Chondrocyte (in vitro differentiated cells): ENCODE results near the gene LRRC73. TPM values are rescaled to one million over a fixed set of nuclear protein-coding genes. Genes with fewer than 3 reads are reported as not detected.

Source experiments
- DNase-seq: peaks from one replicate; pipeline ENCODE4 v3.0.0; 2021; ENCODE audit warnings: mixed read lengths, low spot score
- H3K27ac Mint-ChIP-seq: one replicate; pipeline ENCODE4 v1.8.0; 2021; ENCODE audit warnings: mild to moderate bottlenecking, moderate library complexity, mixed read lengths; ENCODE audit not compliant: unreplicated experiment
- H3K27me3 Mint-ChIP-seq: 2 replicates; pipeline ENCODE4 v1.8.0; 2021; ENCODE audit warnings: low read depth, mixed read lengths
- H3K36me3 Mint-ChIP-seq: 2 replicates; pipeline ENCODE4 v1.8.0; 2021; ENCODE audit warnings: low read depth, mixed read lengths
- H3K4me1 Mint-ChIP-seq: 2 replicates; pipeline ENCODE4 v1.8.0; 2021; ENCODE audit warnings: low read depth, mild to moderate bottlenecking, mixed read lengths
- H3K4me3 Mint-ChIP-seq: one replicate; pipeline ENCODE4 v1.8.0; 2021; ENCODE audit warnings: mild to moderate bottlenecking, moderate library complexity, mixed read lengths; ENCODE audit not compliant: unreplicated experiment
- H3K9me3 Mint-ChIP-seq: 2 replicates; pipeline ENCODE4 v1.8.0; 2021; ENCODE audit warnings: low read depth, mixed read lengths
- CTCF ChIP-seq: fragments of 200-600 bp; sonication (generic); IDR thresholded peaks from 2 replicates; pipeline ENCODE4 v1.5.0; 2021; ENCODE audit warnings: antibody characterized with exemption, mild to moderate bottlenecking, moderate library complexity
- total RNA-seq: library from RNA; stranded (reverse); gene quantifications from 3 replicates; pipeline ENCODE4 v1.2.1, GENCODE V29; 2021

Gene LRRC73
- total RNA-seq, 1 donor from 2014 or later, result 0.62 TPM

GRCh38 chr6:43497689-43498088 is 12.5 kb downstream of the LRRC73 start:
- Mint-ChIP-seq H3K4me1 (peaks cover 41% of the 10 kb centered on the region), H3K4me3 (no peak overlapping the region), H3K27ac (no peak overlapping the region), H3K36me3 (peaks cover 16% of the 10 kb centered on the region), H3K27me3 (no peaks in the 10 kb centered on the region), H3K9me3 (no peaks in the 10 kb centered on the region)
- no peak for DNase-seq
- no peak for TF ChIP-seq CTCF

GRCh38 chr6:43497129-43497396 is 13.1 kb downstream of the LRRC73 start:
- H3K36me3 Mint-ChIP-seq, result peaks cover 16% of the 10 kb centered on the region
- TF ChIP-seq CTCF, result no peak
- no peaks in the 10 kb centered on the region for H3K9me3 Mint-ChIP-seq
- H3K4me3 Mint-ChIP-seq, result no peak overlapping the region
- no peak overlapping the region for H3K27ac Mint-ChIP-seq
- no peaks in the 10 kb centered on the region for H3K27me3 Mint-ChIP-seq
- DNase-seq, result no peak
- H3K4me1 Mint-ChIP-seq, result peaks cover 48% of the 10 kb centered on the region

GRCh38 chr6:43496370-43497128 is 13.6 kb downstream of the LRRC73 start:
- Mint-ChIP-seq H3K36me3 (peaks cover 13% of the 10 kb centered on the region), H3K27ac (peak overlapping the region; percentile 59), H3K4me1 (peaks cover 52% of the 10 kb centered on the region), H3K4me3 (no peak overlapping the region), H3K9me3 (no peaks in the 10 kb centered on the region), H3K27me3 (no peaks in the 10 kb centered on the region)
- TF ChIP-seq CTCF, result peak; percentile 81
- no peak for DNase-seq

GRCh38 chr6:43495409-43495941 is 14.7 kb downstream of the LRRC73 start:
- DNase-seq, result no peak
- Mint-ChIP-seq H3K27me3 (no peaks in the 10 kb centered on the region), H3K9me3 (no peaks in the 10 kb centered on the region), H3K4me3 (no peak overlapping the region), H3K36me3 (peaks cover 8% of the 10 kb centered on the region), H3K4me1 (peaks cover 52% of the 10 kb centered on the region), H3K27ac (peak overlapping the region; percentile 59)
- peak; percentile 63 for TF ChIP-seq CTCF

- Mint-ChIP-seq H3K4me3 (no peak overlapping the region), H3K36me3 (peaks cover 5% of the 10 kb centered on the region), H3K4me1 (peaks cover 57% of the 10 kb centered on the region), H3K9me3 (no peaks in the 10 kb centered on the region), H3K27ac (no peak overlapping the region), H3K27me3 (no peaks in the 10 kb centered on the region)
- DNase-seq, result no peak
- TF ChIP-seq CTCF, result no peak
Measured at GRCh38 chr6:43494766-43495165, 15.4 kb downstream of the LRRC73 start.
